ENCODE measurements around the gene GJC2. TPM values are rescaled to one million over a fixed set of nuclear protein-coding genes. Genes with fewer than 3 reads are reported as not detected.

Gene GJC2
- total and polyA plus RNA-seq, 2 donors (not counting 1 experiment from before 2014, with no cell fraction given), result 0.16 to 0.30 TPM

- POLR2A ChIA-PET, result interaction anchor here (0.5 kb wide), 1 partner anchor 25 kb away, joined by 3 read pairs; no protein-coding TSS in a partner anchor
- H3K4me1 ChIP-seq (ENCODE audit: control insufficient read depth in 2 of 2, insufficient read depth in 2 of 2, low read length in 2 of 2), result peaks cover 14 to 26% of the 10 kb centered on the region in 2 donors
- no peaks in the 10 kb centered on the region for H3K9me3 Mint-ChIP-seq (ENCODE audit: insufficient read depth)
- no peaks in the 10 kb centered on the region for H3K36me3 ChIP-seq (replicated peaks in 1 of 2; ENCODE audit: control extremely low read depth in 1 of 2, control insufficient read depth in 1 of 2, extremely low read depth in 1 of 2, insufficient read depth in 2 of 2, low read length in 1 of 2)
- H3K4me2 ChIP-seq (replicated peaks; ENCODE audit: low read depth, low read length, poor library complexity, severe bottlenecking), result no peak overlapping the region
- no peak for TF ChIP-seq CTCF (IDR thresholded peaks at IDR 0.05)
- no peak for TF ChIP-seq EZH2 (IDR thresholded peaks at IDR 0.05; ENCODE audit: borderline replicate concordance, insufficient read depth, low read depth, low read length, poor library complexity, severe bottlenecking)
- H4K20me1 ChIP-seq (ENCODE audit: control insufficient read depth, insufficient read depth, low read length, poor library complexity, severe bottlenecking), result no peaks in the 10 kb centered on the region
- no peaks in the 10 kb centered on the region for H3K9me3 ChIP-seq (ENCODE audit: control extremely low read depth in 1 of 3, control insufficient read depth in 2 of 3, insufficient read depth in 1 of 3, low read length in 2 of 3)
- no peak overlapping the region for H3K27ac ChIP-seq (ENCODE audit: low read length in 2 of 2)
- peaks cover 0 to 9% (median 0%) of the 10 kb centered on the region in 4 experiments for H3K27me3 ChIP-seq (replicated peaks in 1 of 4; ENCODE audit: control extremely low read depth in 1 of 4, control insufficient read depth in 3 of 4, insufficient read depth in 4 of 4, low read length in 3 of 4)
- no peak overlapping the region for H3K9ac ChIP-seq (ENCODE audit: low read length)
- WGBS (ENCODE audit: insufficient coverage), result 68% methylated on average over 30 of the region's 30 CpGs
- peaks cover 26% of the 10 kb centered on the region for H3K4me1 Mint-ChIP-seq
- peaks cover 3% of the 10 kb centered on the region for H3K27me3 Mint-ChIP-seq
- ATAC-seq (ENCODE audit: low read depth) (no peak), DNase-seq (no peak)
- CTCF ChIA-PET, result interaction anchor here (5.6 kb wide), 1 partner anchor 33 kb away, joined by 73 read pairs; no protein-coding TSS in a partner anchor
- intact Hi-C loops (cut with micrococcal nuclease), result no loop called here
- no peak overlapping the region for H3K4me3 Mint-ChIP-seq
- no peak overlapping the region for H3K27ac Mint-ChIP-seq
- no peak overlapping the region for H3K4me3 ChIP-seq (ENCODE audit: control extremely low read depth in 1 of 5, extremely low read depth in 1 of 5, insufficient read depth in 1 of 5, low read depth in 2 of 5, low read length in 4 of 5)
- no peak overlapping the region for H2AFZ ChIP-seq (ENCODE audit: insufficient read depth, low read depth, low read length, poor library complexity, severe bottlenecking)
- peaks cover 21% of the 10 kb centered on the region for H3K79me2 ChIP-seq (ENCODE audit: control insufficient read depth, insufficient read depth, low read length)
Observed at GRCh38 chr1:228163007-228163753, 13.4 kb downstream of the GJC2 start.
